CD14-positive monocyte (primary cell): ENCODE measurements around the gene AGBL1. TPM values are rescaled to one million over a fixed set of nuclear protein-coding genes. Genes with fewer than 3 reads are reported as not detected.

Experiments
- DNase-seq, 3 donors: peaks; one replicate each; pipeline ENCODE4 v3.0.0-alpha.2; 2011 to 2022
- H2AFZ ChIP-seq: 2 replicates; pipeline ENCODE4 v1.6.0; 2012; ENCODE audit warnings: mild to moderate bottlenecking, low read depth, low read length, inconsistent platforms; ENCODE audit not compliant: insufficient read depth, poor library complexity, severe bottlenecking
- H3K27ac ChIP-seq, 2 donors: 1 replicate in 1 of 2; 2 replicates in 1 of 2; pipeline ENCODE4 v1.5.1; 2012 to 2013; ENCODE audit warnings: low read length in 2 of 2, control low read depth in 1 of 2, inconsistent platforms in 1 of 2, low read depth in 1 of 2, mild to moderate bottlenecking in 1 of 2
- H3K27me3 ChIP-seq, 2 donors: one replicate each; pipeline versions ENCODE4 v1.6.0 to v1.6.1; 2011 to 2013; ENCODE audit warnings: low read length in 2 of 2; ENCODE audit not compliant: control insufficient read depth in 2 of 2, insufficient read depth in 2 of 2
- H3K36me3 ChIP-seq, 2 donors: replicated peaks in 1 of 2; 1 replicate in 1 of 2; 2 replicates in 1 of 2; pipeline versions ENCODE4 v1.5.1 to v1.6.1; 2012 to 2013; ENCODE audit warnings: low read length in 2 of 2, control low read depth in 1 of 2, inconsistent platforms in 1 of 2, mild to moderate bottlenecking in 1 of 2; ENCODE audit not compliant: insufficient read depth in 2 of 2, control insufficient read depth in 1 of 2
- H3K4me1 ChIP-seq, 2 donors: 1 replicate in 1 of 2; 2 replicates in 1 of 2; pipeline versions ENCODE4 v1.5.1 to v1.6.1; 2012 to 2013; ENCODE audit warnings: low read length in 2 of 2, control low read depth in 1 of 2, inconsistent platforms in 1 of 2, mild to moderate bottlenecking in 1 of 2, moderate library complexity in 1 of 2; ENCODE audit not compliant: insufficient read depth in 2 of 2, control insufficient read depth in 1 of 2
- H3K4me2 ChIP-seq: replicated peaks from 2 replicates; pipeline ENCODE3; 2012; ENCODE audit warnings: low read length, moderate library complexity, mild to moderate bottlenecking; ENCODE audit not compliant: poor library complexity, severe bottlenecking; ENCODE audit errors: extremely low read depth
- H3K4me3 ChIP-seq, 3 experiments: fragments of 200-600 bp in 1 of 3; sonication (generic) in 1 of 3; replicated peaks in 1 of 3; 1 replicate in 2 of 3; 2 replicates in 1 of 3; pipeline ENCODE4 v1.5.1; 2011 to 2013; ENCODE audit warnings: low read length in 3 of 3, mild to moderate bottlenecking in 3 of 3, control low read depth in 2 of 3, low read depth in 2 of 3, inconsistent platforms in 1 of 3, moderate library complexity in 1 of 3
- H3K79me2 ChIP-seq: 2 replicates; pipeline ENCODE4 v1.6.0; 2012; ENCODE audit warnings: mild to moderate bottlenecking, control low read depth, inconsistent platforms, low read length, moderate library complexity; ENCODE audit not compliant: insufficient read depth
- H3K9ac ChIP-seq: 2 replicates; pipeline ENCODE4 v1.6.0; 2017; ENCODE audit warnings: low read length, mild to moderate bottlenecking; ENCODE audit not compliant: insufficient read depth, poor library complexity, severe bottlenecking
- H3K9me3 ChIP-seq, 2 donors: replicated peaks in 1 of 2; 1 replicate in 1 of 2; 2 replicates in 1 of 2; pipeline versions ENCODE4 v1.5.1 to v1.6.1; 2012 to 2013; ENCODE audit warnings: low read length in 2 of 2, control low read depth in 1 of 2; ENCODE audit not compliant: control insufficient read depth in 1 of 2, insufficient read depth in 1 of 2
- H4K20me1 ChIP-seq: 2 replicates; pipeline ENCODE4 v1.6.0; 2012; ENCODE audit warnings: mild to moderate bottlenecking, low read length, control low read depth, moderate library complexity; ENCODE audit not compliant: insufficient read depth
- H3K27ac Mint-ChIP-seq, 7 donors: one replicate each; pipeline ENCODE4 v1.8.0; 2020; ENCODE audit warnings: mild to moderate bottlenecking in 7 of 7, mixed read lengths in 7 of 7, moderate library complexity in 6 of 7, inconsistent platforms in 2 of 7
- H3K27me3 Mint-ChIP-seq, 3 donors: one replicate each; pipeline ENCODE4 v1.8.0; 2021 to 2022; ENCODE audit warnings: low read depth in 3 of 3, mild to moderate bottlenecking in 3 of 3, mixed read lengths in 3 of 3, moderate library complexity in 3 of 3, inconsistent platforms in 1 of 3
- H3K36me3 Mint-ChIP-seq, 2 donors: one replicate each; pipeline ENCODE4 v1.8.0; 2020; ENCODE audit warnings: mixed read lengths in 2 of 2, inconsistent platforms in 1 of 2, mild to moderate bottlenecking in 1 of 2
- H3K4me1 Mint-ChIP-seq: one replicate; pipeline ENCODE4 v1.8.0; 2020; ENCODE audit warnings: mild to moderate bottlenecking, mixed read lengths
- H3K4me3 Mint-ChIP-seq, 2 donors: one replicate each; pipeline ENCODE4 v1.8.0; 2020; ENCODE audit warnings: mild to moderate bottlenecking in 2 of 2, mixed read lengths in 2 of 2, moderate library complexity in 1 of 2
- H3K9me3 Mint-ChIP-seq, 7 donors: one replicate each; pipeline ENCODE4 v1.8.0; 2020 to 2022; ENCODE audit warnings: mixed read lengths in 7 of 7, mild to moderate bottlenecking in 6 of 7, moderate library complexity in 6 of 7, inconsistent platforms in 2 of 7
- WGBS: methylation state at CpG from one replicate; pipeline ENCODE4 v1.1.5; 2013; ENCODE audit warnings: missing lambda C conversion rate; ENCODE audit not compliant: insufficient coverage; 5-methylcytosine and 5-hydroxymethylcytosine counted together
- intact Hi-C, 2 donors: fragments of 100-400 bp; cut with micrococcal nuclease; formaldehyde crosslinking; loops; one replicate each; pipeline versions ENCODE4 v1.15.0 to v1.15.1; 2023
- polyA plus RNA-seq, 3 donors: library from polyadenylated mRNA; depleted of rRNA in 1 of 3; unstranded in 2 of 3; stranded (reverse) in 1 of 3; fragments of 300-500 nt in 2 of 3; fragments of >200 nt in 1 of 3; fragmentation: Illumina TruSeq in 2 of 3; gene quantifications; 1 replicate in 2 of 3; 2 replicates in 1 of 3; pipeline ENCODE4 v1.2.3, GENCODE V29; 2012 to 2021
- TF ChIP-seq, protein P1 (sequence below): fragments of 200-600 bp; IDR thresholded peaks from one replicate; pipeline ENCODE4 v1.8.0; 2022; ENCODE audit warnings: antibody characterized with exemption, mild to moderate bottlenecking

AGBL1 gene
- polyA plus RNA-seq, 3 donors, result not detected

DNA sequence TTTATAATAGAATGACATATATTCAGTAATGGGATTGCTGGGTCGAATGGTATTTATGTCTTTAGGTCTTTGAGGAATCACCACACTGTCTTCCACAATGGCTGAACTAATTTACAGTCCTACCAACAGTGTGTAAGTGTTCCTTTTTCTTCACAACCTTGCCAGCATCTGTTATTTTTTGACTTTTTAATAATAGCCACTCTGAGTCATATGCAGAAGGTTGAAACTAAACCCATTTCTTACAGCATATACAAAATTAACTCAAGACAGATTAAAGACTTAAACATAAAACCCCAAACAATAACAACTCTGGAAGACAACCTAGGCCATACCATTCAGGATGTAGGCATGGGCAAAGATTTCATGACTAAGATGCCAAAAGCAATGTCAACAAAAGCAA, 671.4 kb downstream of the AGBL1 start:
- no peak overlapping the region for H3K4me3 Mint-ChIP-seq
- TF ChIP-seq, protein P1, sequence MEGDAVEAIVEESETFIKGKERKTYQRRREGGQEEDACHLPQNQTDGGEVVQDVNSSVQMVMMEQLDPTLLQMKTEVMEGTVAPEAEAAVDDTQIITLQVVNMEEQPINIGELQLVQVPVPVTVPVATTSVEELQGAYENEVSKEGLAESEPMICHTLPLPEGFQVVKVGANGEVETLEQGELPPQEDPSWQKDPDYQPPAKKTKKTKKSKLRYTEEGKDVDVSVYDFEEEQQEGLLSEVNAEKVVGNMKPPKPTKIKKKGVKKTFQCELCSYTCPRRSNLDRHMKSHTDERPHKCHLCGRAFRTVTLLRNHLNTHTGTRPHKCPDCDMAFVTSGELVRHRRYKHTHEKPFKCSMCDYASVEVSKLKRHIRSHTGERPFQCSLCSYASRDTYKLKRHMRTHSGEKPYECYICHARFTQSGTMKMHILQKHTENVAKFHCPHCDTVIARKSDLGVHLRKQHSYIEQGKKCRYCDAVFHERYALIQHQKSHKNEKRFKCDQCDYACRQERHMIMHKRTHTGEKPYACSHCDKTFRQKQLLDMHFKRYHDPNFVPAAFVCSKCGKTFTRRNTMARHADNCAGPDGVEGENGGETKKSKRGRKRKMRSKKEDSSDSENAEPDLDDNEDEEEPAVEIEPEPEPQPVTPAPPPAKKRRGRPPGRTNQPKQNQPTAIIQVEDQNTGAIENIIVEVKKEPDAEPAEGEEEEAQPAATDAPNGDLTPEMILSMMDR, result no peak
- no peak overlapping the region for H3K27ac Mint-ChIP-seq
- H3K4me1 ChIP-seq, result no peaks in the 10 kb centered on the region
- no CpG with 5 or more reads among the region's 1 CpG for WGBS
- H3K27me3 Mint-ChIP-seq, result peaks cover 0 to 2% (median 1%) of the 10 kb centered on the region in 3 donors
- no peaks in the 10 kb centered on the region for H3K36me3 Mint-ChIP-seq
- DNase-seq, result no peak
- H3K27me3 ChIP-seq, result no peaks in the 10 kb centered on the region
- H2AFZ ChIP-seq, result no peak overlapping the region
- H3K4me3 ChIP-seq, result no peak overlapping the region
- H3K9me3 ChIP-seq, result no peaks in the 10 kb centered on the region
- peaks cover 0 to 5% (median 2%) of the 10 kb centered on the region in 7 donors for H3K9me3 Mint-ChIP-seq
- H3K79me2 ChIP-seq, result no peaks in the 10 kb centered on the region
- H4K20me1 ChIP-seq, result no peaks in the 10 kb centered on the region
- intact Hi-C loops, result no loop called here
- H3K4me1 Mint-ChIP-seq, result no peaks in the 10 kb centered on the region
- H3K36me3 ChIP-seq, result no peaks in the 10 kb centered on the region
- H3K27ac ChIP-seq, result no peak overlapping the region
- no peak overlapping the region for H3K9ac ChIP-seq
- H3K4me2 ChIP-seq, result no peak overlapping the region

DNA sequence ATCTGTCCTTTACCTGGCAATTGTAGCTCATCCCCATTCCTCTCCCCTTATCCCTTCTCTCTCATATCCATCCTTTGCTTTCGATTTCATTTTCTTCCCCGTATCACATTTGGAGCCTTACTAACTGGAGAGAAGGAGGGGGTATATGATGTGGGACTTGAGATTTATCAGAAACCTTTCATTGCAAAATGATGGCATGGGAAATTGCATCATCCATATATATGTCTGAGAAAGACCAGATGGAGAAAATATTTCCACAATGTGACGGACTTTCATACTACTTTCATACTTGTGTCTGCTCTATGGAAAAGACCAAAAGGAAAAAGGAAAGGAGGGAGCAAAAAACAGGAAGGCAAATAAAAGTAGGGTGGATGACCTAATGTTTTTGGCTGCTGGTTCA, 675.2 kb downstream of the AGBL1 start:
- H3K27me3 ChIP-seq, result no peaks in the 10 kb centered on the region
- H3K4me1 ChIP-seq, result no peaks in the 10 kb centered on the region
- Mint-ChIP-seq H3K27ac (no peak overlapping the region), H3K9me3 (peaks cover 0 to 2% (median 0%) of the 10 kb centered on the region in 7 donors), H3K4me3 (no peak overlapping the region), H3K27me3 (peaks cover 0 to 3% (median 1%) of the 10 kb centered on the region in 3 donors), H3K36me3 (no peaks in the 10 kb centered on the region), H3K4me1 (no peaks in the 10 kb centered on the region)
- no peak overlapping the region for H3K4me2 ChIP-seq
- H3K36me3 ChIP-seq, result no peaks in the 10 kb centered on the region
- no peak overlapping the region for H3K27ac ChIP-seq
- H3K9me3 ChIP-seq, result no peaks in the 10 kb centered on the region
- DNase-seq, result no peak
- no peak overlapping the region for H3K4me3 ChIP-seq
- no CpG with 5 or more reads among the region's 3 CpGs for WGBS
- intact Hi-C loops, result no loop called here
- H3K79me2 ChIP-seq, result no peaks in the 10 kb centered on the region
- H4K20me1 ChIP-seq, result no peaks in the 10 kb centered on the region
- H3K9ac ChIP-seq, result no peak overlapping the region
- no peak overlapping the region for H2AFZ ChIP-seq
- TF ChIP-seq, protein P1, result no peak
